Measurements from ENCODE around the gene DPEP3.
"Not testable (repeated sequence)": the region's sequence is repeated elsewhere in the genome, so short reads cannot be mapped to it uniquely, and the experiment has no call there.

The DPEP3 gene

DNA sequence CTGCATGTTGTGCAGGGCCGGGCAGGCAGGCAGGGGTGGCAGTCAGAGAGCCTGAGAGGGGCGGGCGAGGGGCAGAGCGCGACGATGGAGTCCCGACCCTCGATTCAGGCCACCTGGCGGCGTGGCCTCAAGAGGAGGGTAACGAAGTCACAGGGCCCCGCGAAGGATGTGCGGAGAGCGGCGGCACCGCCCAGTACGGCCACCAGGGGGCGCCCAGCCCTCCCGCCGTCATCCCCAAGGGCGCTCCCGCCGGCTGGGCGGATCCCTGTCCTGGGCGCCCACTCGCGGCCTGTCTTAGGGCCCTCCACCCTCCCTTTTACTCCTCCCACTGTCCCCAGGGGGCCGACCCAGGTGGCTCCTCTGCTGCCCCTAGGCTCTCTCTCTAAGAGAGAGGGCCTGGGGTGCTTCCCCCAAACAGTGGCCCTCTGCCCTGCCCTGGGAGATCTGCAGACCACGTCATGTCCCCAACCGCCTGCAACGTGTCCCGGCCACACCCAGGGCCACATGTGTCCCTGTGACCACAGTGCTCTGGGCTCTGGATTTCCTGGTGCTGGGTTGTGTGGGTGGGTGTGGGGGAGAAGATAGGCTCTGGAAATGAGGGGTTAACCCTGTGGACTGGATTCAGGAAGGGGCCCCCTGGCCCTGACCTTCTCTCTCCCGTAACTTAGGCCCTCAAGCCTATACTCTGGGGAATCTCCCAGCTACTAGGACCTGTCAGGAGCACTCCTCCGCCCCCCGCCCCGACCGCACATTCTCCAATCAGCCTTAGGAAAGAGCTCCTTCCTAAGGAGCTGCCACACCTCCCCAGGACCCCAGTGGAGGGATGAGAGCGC lies 13.1 kb upstream of the DPEP3 start:
- peak; percentile 83 for DNase-seq (ENCODE audit: low spot score)

- no peak for DNase-seq (ENCODE audit: low spot score)
Observed at GRCh38 chr16:67992661-67993206, 12.4 kb upstream of the DPEP3 start.

DNA sequence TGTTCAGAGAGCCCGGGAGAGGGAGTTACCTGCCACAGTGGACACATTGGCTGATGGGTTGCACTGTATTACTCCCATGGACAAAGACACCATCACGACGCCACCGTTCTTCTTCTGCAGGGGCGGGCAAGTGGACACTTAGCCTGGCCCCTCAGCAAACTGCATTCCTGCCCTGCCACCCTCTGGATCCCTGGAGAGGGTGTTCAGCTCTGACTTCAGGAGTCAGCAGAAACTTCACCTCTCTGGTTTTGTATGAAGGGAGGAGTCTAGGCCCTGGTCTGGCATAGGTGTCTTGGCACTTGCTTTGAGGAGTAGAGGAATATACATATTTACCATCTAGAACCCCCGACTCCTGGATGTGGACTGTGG lies 9.7 kb upstream of the DPEP3 start:
- DNase-seq (ENCODE audit: low spot score) = no peak

- DNase-seq (ENCODE audit: low spot score) = no peak
Observed at GRCh38 chr16:67989322-67990017, 9.2 kb upstream of the DPEP3 start.

- no peak for DNase-seq (ENCODE audit: low spot score)
Observed at GRCh38 chr16:67988675-67989074, 8.4 kb upstream of the DPEP3 start.

DNA sequence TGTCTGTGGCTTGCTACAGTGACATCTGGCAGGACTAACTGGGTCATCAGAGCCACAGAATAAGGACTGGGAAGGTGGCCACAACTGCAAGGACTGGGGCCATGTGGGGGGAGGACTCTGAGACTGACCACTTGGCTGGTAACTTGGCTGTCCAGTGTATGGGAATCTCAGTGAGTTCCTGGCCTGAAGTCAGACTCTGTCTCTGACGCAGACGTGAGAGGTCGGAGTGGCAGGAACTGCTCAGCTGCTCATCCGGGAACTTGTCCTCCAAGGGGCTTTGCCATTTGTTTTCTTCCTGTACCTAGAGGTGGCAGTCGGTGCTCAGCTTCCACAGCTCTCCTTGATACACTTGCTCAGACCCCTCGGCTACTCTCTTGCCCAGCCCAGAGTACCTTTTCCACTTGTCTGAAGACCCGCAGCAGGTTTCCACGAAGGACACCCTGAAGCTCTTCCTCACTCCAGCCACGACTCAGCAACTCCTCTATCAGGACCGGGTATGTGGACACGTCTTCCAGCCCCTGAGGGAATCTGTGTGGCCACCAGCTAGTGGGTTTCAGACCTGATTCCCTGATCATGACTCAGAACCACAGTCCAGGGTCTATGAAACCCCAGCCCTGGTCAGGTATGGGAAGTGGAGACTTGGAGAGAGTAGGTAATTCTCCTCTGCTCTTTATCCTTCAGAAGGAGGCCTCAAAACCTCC lies 7.3 kb upstream of the DPEP3 start:
- DNase-seq (ENCODE audit: low spot score) = no peak

- no peak for DNase-seq (ENCODE audit: low spot score)
Observed at GRCh38 chr16:67986949-67987348, 6.7 kb upstream of the DPEP3 start.

DNA sequence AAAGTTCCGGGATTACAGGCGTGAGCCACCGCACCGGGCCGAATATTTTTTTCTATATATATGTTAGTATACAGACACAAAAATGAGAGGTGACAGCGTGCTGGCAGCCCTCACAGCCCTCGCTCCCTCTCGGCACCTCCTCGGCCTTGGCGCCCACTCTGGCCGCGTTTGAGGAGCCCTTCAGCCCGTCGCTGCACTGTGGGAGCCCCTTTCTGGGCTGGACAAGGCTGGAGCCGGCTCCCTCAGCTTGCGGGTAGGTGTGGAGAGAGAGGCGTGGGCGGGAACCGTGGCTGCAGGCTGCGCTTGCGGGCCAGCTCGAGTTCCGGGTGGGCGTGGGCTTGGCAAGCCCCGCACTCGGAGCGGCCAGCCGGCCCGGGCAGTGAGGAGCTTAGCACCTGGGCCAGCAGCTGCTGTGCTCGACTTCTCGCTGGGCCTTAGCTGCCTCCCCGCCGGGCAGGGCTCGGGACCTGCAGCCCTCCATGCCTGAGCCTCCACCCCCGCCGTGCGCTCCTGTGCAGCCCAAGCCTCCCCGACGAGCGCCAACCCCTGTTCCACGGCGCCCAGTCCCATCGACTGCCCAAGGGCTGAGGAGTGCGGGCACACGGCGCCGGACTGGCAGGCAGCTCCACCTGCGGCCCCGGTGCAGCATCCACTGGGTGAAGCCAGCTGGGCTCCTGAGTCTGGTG lies 1.9 kb upstream of the DPEP3 start:
- no peak for DNase-seq (ENCODE audit: low spot score)

- no peak for DNase-seq (ENCODE audit: low spot score)
Observed at GRCh38 chr16:67977469-67978227, 2.7 kb downstream of the DPEP3 start.

GRCh38 chr16:67977005-67977404 lies 3.3 kb downstream of the DPEP3 start:
- DNase-seq (ENCODE audit: low spot score) = no peak

GRCh38 chr16:67976205-67976604 lies 4.1 kb downstream of the DPEP3 start:
- DNase-seq (ENCODE audit: low spot score) = no peak

- DNase-seq (ENCODE audit: low spot score) = no peak
Observed at GRCh38 chr16:67975321-67976105, 4.8 kb downstream of the DPEP3 start.

GRCh38 chr16:67972285-67972684 lies 8.0 kb downstream of the DPEP3 start:
- DNase-seq (ENCODE audit: low spot score) = not testable (repeated sequence)

DNA sequence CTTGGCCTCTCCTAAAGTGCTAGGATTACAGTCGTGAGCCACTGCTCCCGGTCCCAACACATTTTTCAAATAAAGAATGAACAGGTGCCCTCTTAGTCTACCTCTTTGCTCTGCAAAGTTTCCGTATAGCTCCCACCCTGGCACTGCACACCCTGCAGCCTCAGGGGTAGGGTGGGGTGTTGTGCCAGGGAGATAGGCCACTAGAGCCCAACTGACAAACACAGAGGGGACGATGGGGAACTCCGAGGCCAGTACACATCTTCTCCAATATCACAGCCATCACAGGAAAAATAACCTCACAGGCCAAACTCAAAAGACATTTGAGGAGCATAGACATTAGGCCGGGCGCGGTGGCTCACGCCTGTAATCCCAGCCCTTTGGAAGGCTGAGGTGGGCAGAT lies 9.2 kb downstream of the DPEP3 start:
- no peak for DNase-seq (ENCODE audit: low spot score)

DNA sequence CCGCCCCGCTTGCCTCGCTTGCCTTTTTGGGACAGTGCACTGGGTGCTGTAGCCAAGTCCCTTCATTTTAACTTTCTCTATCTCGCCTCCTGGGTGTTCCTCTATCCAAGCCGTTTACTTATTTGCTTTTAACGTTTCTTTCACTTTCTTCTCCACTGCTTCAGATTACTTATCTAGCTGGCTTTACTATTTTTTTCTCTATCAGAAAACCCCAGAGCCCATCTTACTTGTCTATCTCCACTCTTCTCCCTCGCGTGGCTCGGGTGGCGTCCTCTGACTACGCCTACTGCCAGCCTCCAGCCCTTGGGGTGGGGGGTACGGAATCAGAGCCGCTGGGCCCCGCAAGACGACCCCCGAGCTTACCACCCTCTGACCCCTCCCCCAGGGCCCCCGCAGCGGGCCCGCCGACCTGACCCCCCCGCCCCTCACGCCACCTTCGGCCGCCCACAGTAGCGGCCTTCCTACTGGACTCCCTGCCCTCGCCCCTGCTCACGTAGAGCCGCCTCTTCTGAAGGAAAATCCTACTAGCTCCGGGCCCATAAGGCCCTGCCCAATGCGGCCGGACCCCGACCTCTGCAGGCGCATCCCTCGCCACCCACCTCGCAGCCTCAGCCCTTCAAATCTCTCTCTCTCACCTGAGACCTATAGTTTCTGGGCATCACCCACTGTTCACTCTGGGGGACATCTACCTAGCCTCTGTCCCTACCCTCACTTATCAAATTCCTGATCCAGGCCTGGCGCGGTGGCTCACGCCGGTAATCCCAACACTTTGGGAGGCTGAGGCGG lies 10.9 kb downstream of the DPEP3 start:
- DNase-seq (ENCODE audit: low spot score) = peak; percentile 48

DNA sequence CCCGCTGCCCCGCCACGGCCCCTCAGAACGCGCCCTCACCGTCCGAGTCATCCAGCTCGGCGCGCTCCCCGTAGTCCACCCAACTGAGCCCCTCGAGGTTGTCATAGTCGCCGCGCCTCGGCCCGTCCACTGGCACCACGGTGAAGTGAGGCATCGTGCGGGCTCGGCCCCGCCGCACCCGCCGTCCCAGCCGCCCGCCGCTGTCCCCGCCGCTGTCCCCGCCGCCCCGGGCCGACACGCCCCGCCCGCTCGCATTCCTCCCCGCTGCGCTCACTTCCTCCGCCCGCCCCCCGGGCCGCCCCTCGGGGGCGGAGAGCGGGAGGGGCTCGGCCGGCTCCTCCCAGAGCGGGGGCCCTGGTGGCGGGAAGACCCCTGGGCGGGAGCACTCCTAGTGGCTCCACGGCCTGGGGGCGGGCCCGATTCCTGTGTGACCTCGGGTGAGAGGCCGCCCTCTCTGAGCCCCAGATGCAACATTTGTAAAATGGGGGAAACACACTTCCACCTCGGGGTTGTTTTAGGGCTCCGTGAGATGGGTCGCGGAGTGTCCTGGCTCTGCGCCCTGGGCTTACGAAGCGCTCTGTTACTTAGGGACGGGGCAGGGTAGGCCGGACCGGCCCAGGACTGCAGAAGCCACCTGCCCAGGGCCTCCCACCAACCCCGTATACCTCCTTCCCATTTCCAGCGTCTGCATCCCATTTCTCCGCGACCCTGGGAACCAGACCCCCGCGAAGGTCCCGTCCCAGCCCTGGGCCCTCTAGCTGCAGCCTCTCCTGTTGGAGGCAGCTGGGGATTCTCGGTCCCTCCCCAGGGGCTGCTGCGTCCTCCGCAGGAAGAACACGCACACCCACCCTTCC lies 11.7 kb downstream of the DPEP3 start, which contains the start of gene SLC12A4:
Gene SLC12A4, minus strand, starts transcription at position 238 of the 854 bp plus-strand sequence. Its CDS starts 84 bp downstream, at position 154.
- peak; percentile 62 for DNase-seq (ENCODE audit: low spot score)

DNA sequence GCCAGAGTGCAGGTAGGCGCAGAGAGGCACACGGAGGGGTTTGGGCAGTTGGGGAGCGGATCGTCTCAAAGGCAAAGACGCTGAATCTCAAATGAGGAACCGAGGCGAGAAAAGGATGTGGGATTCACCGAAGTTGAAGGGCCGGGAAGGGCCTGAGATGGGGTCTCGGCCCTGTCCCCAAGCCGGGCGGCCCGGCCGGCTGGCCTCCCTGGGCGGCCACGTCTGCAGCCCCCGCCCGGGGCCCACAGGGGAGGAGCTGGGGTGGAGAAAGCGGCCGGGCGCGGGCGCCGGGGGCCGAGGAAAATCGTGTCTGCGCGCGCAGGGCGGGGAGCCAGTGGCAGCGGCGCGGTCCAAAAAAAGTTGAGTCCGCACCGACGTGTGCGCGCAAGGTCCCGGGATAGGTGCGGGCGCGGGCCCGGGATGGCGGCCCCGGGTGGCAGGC lies 12.3 kb downstream of the DPEP3 start:
- peak; percentile 41 for DNase-seq (ENCODE audit: low spot score)

- peak; percentile 12 for DNase-seq (ENCODE audit: low spot score)
Observed at GRCh38 chr16:67967183-67967957, 12.9 kb downstream of the DPEP3 start.

Data from hematopoietic multipotent progenitor cell treated with erythropoietin and hydrocortisone succinate and interleukin-3 and kit ligand, for 15 days (in vitro differentiated cells).